Neural cell (in vitro differentiated cells): ENCODE results near the gene LSM5. TPM values are rescaled to one million over a fixed set of nuclear protein-coding genes. Genes with fewer than 3 reads are reported as not detected.

ENCODE experiments used
- H2AFZ ChIP-seq: fragments of 200-600, 300-800 bp; sonication (generic), shearing (Covaris generic); 2 replicates; pipeline ENCODE4 v1.6.0; 2014; ENCODE audit warnings: low read depth, mild to moderate bottlenecking, antibody characterized with exemption, low read length, moderate library complexity
- H3F3A ChIP-seq: fragments of 200-600 bp; shearing (Covaris generic); 2 replicates; pipeline ENCODE4 v1.6.1; 2016; ENCODE audit warnings: mild to moderate bottlenecking, moderate library complexity, mixed read lengths, antibody characterized with exemption, low read length; ENCODE audit not compliant: insufficient read depth, poor library complexity, severe bottlenecking
- H3K27ac ChIP-seq: fragments of 200-600, 300-800 bp; sonication (generic), shearing (Covaris generic); 2 replicates; pipeline ENCODE4 v1.5.1; 2014; ENCODE audit warnings: mild to moderate bottlenecking, low read length, moderate library complexity
- H3K27me3 ChIP-seq: fragments of 300-800, 200-600 bp; sonication (generic), shearing (Covaris generic); 2 replicates; pipeline ENCODE4 v1.6.0; 2014; ENCODE audit warnings: mild to moderate bottlenecking, low read depth, low read length, moderate library complexity; ENCODE audit not compliant: insufficient read depth
- H3K36me3 ChIP-seq: fragments of 300-800, 200-600 bp; sonication (generic), shearing (Covaris generic); 2 replicates; pipeline ENCODE4 v1.5.1; 2014; ENCODE audit warnings: mild to moderate bottlenecking, antibody characterized with exemption, low read length, moderate library complexity; ENCODE audit not compliant: insufficient read depth
- H3K4me2 ChIP-seq: fragments of 300-800, 200-600 bp; sonication (generic), shearing (Covaris generic); 2 replicates; pipeline ENCODE4 v1.6.0; 2014; ENCODE audit warnings: mild to moderate bottlenecking, low read length
- H3K4me3 ChIP-seq: fragments of 300-800, 200-600 bp; sonication (generic), shearing (Covaris generic); 2 replicates; pipeline ENCODE4 v1.5.1; 2014; ENCODE audit warnings: mild to moderate bottlenecking, low read length, moderate library complexity
- H3K79me2 ChIP-seq: fragments of 200-600 bp; shearing (Covaris generic); replicated peaks from 2 replicates; pipeline ENCODE4 v1.6.0; 2014; ENCODE audit warnings: mild to moderate bottlenecking, low read length, moderate library complexity; ENCODE audit not compliant: insufficient read depth
- H3K9ac ChIP-seq: fragments of 300-800, 200-600 bp; sonication (generic), shearing (Covaris generic); 2 replicates; pipeline ENCODE4 v1.6.1; 2016; ENCODE audit warnings: mild to moderate bottlenecking, low read length, mixed read lengths
- H3K9me2 ChIP-seq: fragments of 200-600 bp; shearing (Covaris generic); 2 replicates; pipeline ENCODE4 v1.6.1; 2016; ENCODE audit warnings: mild to moderate bottlenecking, low read length, mixed read lengths; ENCODE audit not compliant: insufficient read depth
- H3K9me3 ChIP-seq: fragments of 200-600, 300-800 bp; sonication (generic), shearing (Covaris generic); 2 replicates; pipeline ENCODE4 v1.6.1; 2016; ENCODE audit warnings: mild to moderate bottlenecking, mixed run types, low read length, moderate library complexity, mixed read lengths
- H4K20me1 ChIP-seq: fragments of 200-600 bp; shearing (Covaris generic); 2 replicates; pipeline ENCODE4 v1.6.1; 2016; ENCODE audit warnings: mild to moderate bottlenecking, mixed run types; ENCODE audit not compliant: insufficient read depth
- CTCF ChIP-seq: fragments of 450-650 bp; IDR thresholded peaks from 2 replicates; pipeline ENCODE4 v1.5.1; 2014; ENCODE audit warnings: antibody characterized with exemption, mild to moderate bottlenecking, moderate library complexity; ENCODE audit not compliant: poor library complexity, severe bottlenecking
- EP300 ChIP-seq: fragments of 450-650 bp; conservative IDR thresholded peaks from 2 replicates; pipeline ENCODE4 v1.6.1; 2014; ENCODE audit warnings: antibody characterized with exemption, mild to moderate bottlenecking, moderate library complexity; ENCODE audit not compliant: poor library complexity, severe bottlenecking
- EZH2 ChIP-seq: fragments of 200-600, 300-800 bp; shearing (Covaris generic), sonication (generic); IDR thresholded peaks from 2 replicates; pipeline ENCODE4 v1.6.1; 2014; ENCODE audit warnings: antibody characterized with exemption, low read length, borderline replicate concordance, mild to moderate bottlenecking; ENCODE audit not compliant: insufficient read depth, poor library complexity, severe bottlenecking
- MXI1 ChIP-seq: fragments of 450-650 bp; conservative IDR thresholded peaks from 2 replicates; pipeline ENCODE4 v1.6.1; 2014; ENCODE audit warnings: antibody characterized with exemption, mild to moderate bottlenecking; ENCODE audit not compliant: poor library complexity, severe bottlenecking
- POLR2AphosphoS5 ChIP-seq: IDR thresholded peaks from 2 replicates; pipeline ENCODE4 v1.6.1; 2012
- RAD21 ChIP-seq: fragments of 450-650 bp; conservative IDR thresholded peaks from 2 replicates; pipeline ENCODE4 v1.6.1; 2014; ENCODE audit warnings: antibody characterized with exemption, mild to moderate bottlenecking, moderate library complexity
- REST ChIP-seq: IDR thresholded peaks from 2 replicates; pipeline ENCODE4 v1.6.1; 2012; ENCODE audit warnings: borderline replicate concordance
- SMC3 ChIP-seq: fragments of 450-650 bp; conservative IDR thresholded peaks from 2 replicates; pipeline ENCODE4 v1.6.1; 2014; ENCODE audit warnings: antibody characterized with exemption, mild to moderate bottlenecking, moderate library complexity; ENCODE audit not compliant: poor library complexity
- TAF1 ChIP-seq: IDR thresholded peaks from 2 replicates; pipeline ENCODE4 v1.6.1; 2012; ENCODE audit warnings: low read depth
- polyA plus RNA-seq: library from polyadenylated mRNA; depleted of rRNA; stranded (reverse); fragments of >200 nt; gene quantifications from 2 replicates; pipeline ENCODE4 v1.2.3, GENCODE V29; 2014

LSM5 gene
- polyA plus RNA-seq, 1 donor from 2014 or later: 100 TPM

- H3K9me3 ChIP-seq: no peaks in the 10 kb centered on the region
- peak within 1 kb of the TSS; percentile 98 for H3K4me3 ChIP-seq
- no peaks in the 10 kb centered on the region for H3K9me2 ChIP-seq
- peak within 1 kb of the TSS; percentile 98 for H2AFZ ChIP-seq
- peaks cover 32% of the 10 kb centered on the region for H3K79me2 ChIP-seq
- H3K27ac ChIP-seq: peak within 1 kb of the TSS; percentile 97
- TF ChIP-seq TAF1 (peak; percentile 66), MXI1 (peak; percentile 81), REST (no peak), CTCF (peak; percentile 13), RAD21 (no peak), EP300 (peak; percentile 60), POLR2AphosphoS5 (peak; percentile 97)
- peak within 1 kb of the TSS; percentile 99 for H3K9ac ChIP-seq
- H3K4me2 ChIP-seq: peak within 1 kb of the TSS; percentile 90
- H3K27me3 ChIP-seq: no peaks in the 10 kb centered on the region
- no peaks in the 10 kb centered on the region for H3K36me3 ChIP-seq
- H4K20me1 ChIP-seq: no peaks in the 10 kb centered on the region
- no peaks in the 10 kb centered on the region for H3F3A ChIP-seq
These were observed 5.3 kb upstream of the LSM5 start, which contains the start of gene AVL9 for GRCh38 chr7:32495298-32496051. TSS of gene AVL9 (plus strand) at chr7:32495489. CDS start at chr7:32495710, 221 bp downstream.

- Histone ChIP-seq H3K36me3 (no peaks in the 10 kb centered on the region), H4K20me1 (no peaks in the 10 kb centered on the region), H3K9me2 (no peaks in the 10 kb centered on the region), H3K27ac (peak overlapping the region; percentile 68), H3K4me2 (peak overlapping the region; percentile 68), H3F3A (no peaks in the 10 kb centered on the region), H3K9me3 (no peaks in the 10 kb centered on the region), H3K9ac (peak overlapping the region; percentile 65), H3K79me2 (peaks cover 31% of the 10 kb centered on the region), H3K4me3 (peak overlapping the region; percentile 98), H2AFZ (peak overlapping the region; percentile 91), H3K27me3 (no peaks in the 10 kb centered on the region)
- TF ChIP-seq EP300 (no peak), CTCF (no peak), MXI1 (no peak), EZH2 (no peak), SMC3 (no peak), POLR2AphosphoS5 (no peak), TAF1 (no peak), REST (no peak), RAD21 (no peak)
These were observed 4.7 kb upstream of the LSM5 start for GRCh38 chr7:32494946-32495297.
